ENCODE data around the gene SNTB2.
"Not testable (repeated sequence)": the region's sequence is repeated elsewhere in the genome, so short reads cannot be mapped to it uniquely, and the experiment has no call there.

The SNTB2 gene

GRCh38 chr16:69186642-69187445 is at the start of gene SNTB2:
SNTB2 (plus strand) TSS chr16:69187164; CDS start chr16:69187167, 3 bp downstream.
- peak; percentile 86 for DNase-seq

GRCh38 chr16:69138608-69139007 is 48.4 kb upstream of the SNTB2 start:
- DNase-seq, result no peak

- DNase-seq, result not testable (repeated sequence)
Observed at GRCh38 chr16:69139464-69139863, 47.5 kb upstream of the SNTB2 start.

GRCh38 chr16:69141014-69141413 is 46.0 kb upstream of the SNTB2 start:
- no peak for DNase-seq

- no peak for DNase-seq
Observed at GRCh38 chr16:69141936-69142335, 45.0 kb upstream of the SNTB2 start.

GRCh38 chr16:69143116-69143515 is 43.8 kb upstream of the SNTB2 start:
- DNase-seq, result no peak

GRCh38 chr16:69145658-69146057 is 41.3 kb upstream of the SNTB2 start:
- DNase-seq, result no peak

GRCh38 chr16:69149621-69150020 is 37.3 kb upstream of the SNTB2 start:
- DNase-seq, result not testable (repeated sequence)

- DNase-seq, result peak; percentile 11
Observed at GRCh38 chr16:69150146-69150865, 36.7 kb upstream of the SNTB2 start.

- DNase-seq, result no peak
Observed at GRCh38 chr16:69157196-69157595, 29.8 kb upstream of the SNTB2 start.

- no peak for DNase-seq
Observed at GRCh38 chr16:69160192-69160591, 26.8 kb upstream of the SNTB2 start.

- no peak for DNase-seq
Observed at GRCh38 chr16:69165584-69165983, 21.4 kb upstream of the SNTB2 start.

- DNase-seq, result no peak
Observed at GRCh38 chr16:69166221-69166833, 20.6 kb upstream of the SNTB2 start.

- DNase-seq, result no peak
Observed at GRCh38 chr16:69166946-69167930, 19.7 kb upstream of the SNTB2 start.

GRCh38 chr16:69169051-69169450 is 17.9 kb upstream of the SNTB2 start:
- no peak for DNase-seq

GRCh38 chr16:69169607-69170352 is 17.2 kb upstream of the SNTB2 start:
- DNase-seq, result no peak

GRCh38 chr16:69171325-69172084 is 15.5 kb upstream of the SNTB2 start:
- no peak for DNase-seq

- no peak for DNase-seq
Observed at GRCh38 chr16:69176033-69176800, 10.7 kb upstream of the SNTB2 start.

- no peak for DNase-seq
Observed at GRCh38 chr16:69179328-69180010, 7.5 kb upstream of the SNTB2 start.

GRCh38 chr16:69180011-69180338 is 7.0 kb upstream of the SNTB2 start:
- no peak for DNase-seq
